Activated naive CD4-positive, alpha-beta T cell treated with anti-CD3 and anti-CD28 coated beads, Interleukin-2, amount 50 U/mL, for 72 hours (primary cell): ENCODE results near the gene AURKAIP1. TPM values are rescaled to one million over a fixed set of nuclear protein-coding genes. Genes with fewer than 3 reads are reported as not detected.
"Not testable (repeated sequence)": the region's sequence is repeated elsewhere in the genome, so short reads cannot be mapped to it uniquely, and the experiment has no call there.

ENCODE experiments used
- ATAC-seq, 2 donors: fragments of 150-1000 bp; cut with Tn5 transposase; 2 replicates each; pipeline ENCODE4 v1.10.0; 2021; ENCODE audit warnings: mild to moderate bottlenecking in 2 of 2, moderate library complexity in 2 of 2
- DNase-seq, 2 donors: peaks; one replicate each; pipeline ENCODE4 v3.0.0; 2021 to 2022; ENCODE audit warnings: low spot score in 2 of 2
- H3K27ac Mint-ChIP-seq, 2 donors: one replicate each; pipeline ENCODE4 v1.8.0; 2022; ENCODE audit warnings: mild to moderate bottlenecking in 2 of 2, mixed read lengths in 2 of 2
- H3K36me3 Mint-ChIP-seq, 2 donors: one replicate each; pipeline ENCODE4 v1.8.0; 2022; ENCODE audit warnings: mixed read lengths in 2 of 2
- H3K9me3 Mint-ChIP-seq, 2 donors: one replicate each; pipeline ENCODE4 v1.8.0; 2022; ENCODE audit warnings: mixed read lengths in 2 of 2
- total RNA-seq, 2 donors: library from RNA; stranded (reverse); gene quantifications; one replicate each; pipeline ENCODE4 v1.2.3, GENCODE V29; 2022

AURKAIP1 gene
- total RNA-seq, 2 donors from 2014 or later: 115 to 122 TPM

GRCh38 chr1:1397839-1398523, 23.0 kb upstream of the AURKAIP1 start:
- Mint-ChIP-seq H3K27ac (peak overlapping the region; percentile 93 to 95), H3K36me3 (peaks cover 45 to 48% of the 10 kb centered on the region in 2 donors), H3K9me3 (no peaks in the 10 kb centered on the region)
- no peak for DNase-seq
- no peak for ATAC-seq

GRCh38 chr1:1395166-1395565, 20.2 kb upstream of the AURKAIP1 start:
- ATAC-seq (no peak), DNase-seq (no peak)
- Mint-ChIP-seq H3K36me3 (peaks cover 46 to 57% of the 10 kb centered on the region in 2 donors), H3K27ac (no peak overlapping the region), H3K9me3 (no peaks in the 10 kb centered on the region)

DNA sequence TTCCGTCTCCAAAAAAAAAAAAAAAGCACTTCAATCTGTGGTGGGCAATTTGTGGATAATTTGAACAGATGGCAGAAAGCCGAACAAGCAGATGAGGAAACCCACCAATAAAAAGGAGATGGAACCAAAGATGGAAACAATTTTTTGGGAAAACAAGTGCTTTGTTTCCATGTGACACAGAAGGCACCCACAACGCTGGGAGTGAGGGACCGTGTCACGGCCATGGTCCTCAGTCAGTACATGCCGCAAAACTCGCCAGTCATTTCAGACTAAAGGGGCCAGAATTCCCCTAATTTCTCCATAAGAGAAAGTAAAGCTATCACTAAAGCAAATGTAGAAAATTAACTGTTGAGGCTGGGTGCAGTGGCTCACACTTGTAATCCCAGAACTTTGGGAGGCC, 19.1 kb upstream of the AURKAIP1 start:
- peak overlapping the region in 1 of 2 donors; percentile 44 for H3K27ac Mint-ChIP-seq
- ATAC-seq (no peak), DNase-seq (no peak)
- peaks cover 45 to 52% of the 10 kb centered on the region in 2 donors for H3K36me3 Mint-ChIP-seq
- no peaks in the 10 kb centered on the region for H3K9me3 Mint-ChIP-seq

- H3K27ac Mint-ChIP-seq: peak overlapping the region; percentile 44 to 52
- peaks cover 49 to 50% of the 10 kb centered on the region in 2 donors for H3K36me3 Mint-ChIP-seq
- no peaks in the 10 kb centered on the region for H3K9me3 Mint-ChIP-seq
- DNase-seq (no peak), ATAC-seq (no peak)
Observed at GRCh38 chr1:1393428-1393827, 18.4 kb upstream of the AURKAIP1 start.

DNA sequence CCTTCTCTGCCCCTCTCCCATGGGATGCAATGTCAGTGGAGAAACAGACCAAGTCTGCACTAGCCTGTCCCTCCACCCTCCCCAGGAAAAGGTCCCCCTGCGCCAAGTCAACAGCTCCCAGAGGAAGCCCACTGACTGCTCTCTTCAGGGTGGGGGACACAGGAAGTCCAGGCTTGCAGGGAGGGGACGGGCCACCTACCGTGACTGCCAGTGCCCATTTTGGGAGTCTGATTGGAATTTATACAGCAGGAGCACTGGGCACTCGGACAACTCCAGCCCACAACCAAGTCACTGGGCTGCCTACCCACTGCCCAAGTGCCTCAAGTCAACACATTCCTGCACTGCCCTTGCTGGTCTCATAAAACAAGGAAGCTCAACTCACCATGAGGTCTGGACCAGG, 18.0 kb upstream of the AURKAIP1 start:
- H3K36me3 Mint-ChIP-seq: peaks cover 45 to 46% of the 10 kb centered on the region in 2 donors
- ATAC-seq (no peak), DNase-seq (no peak)
- H3K9me3 Mint-ChIP-seq: no peaks in the 10 kb centered on the region
- H3K27ac Mint-ChIP-seq: peak overlapping the region in 1 of 2 donors; percentile 44

- ATAC-seq: no peak
- H3K36me3 Mint-ChIP-seq: peaks cover 48 to 53% of the 10 kb centered on the region in 2 donors
- no peaks in the 10 kb centered on the region for H3K9me3 Mint-ChIP-seq
- H3K27ac Mint-ChIP-seq: peak overlapping the region in 1 of 2 donors; percentile 25
- DNase-seq: no peak
Observed at GRCh38 chr1:1391225-1391624, 16.2 kb upstream of the AURKAIP1 start.

GRCh38 chr1:1390675-1391074, 15.7 kb upstream of the AURKAIP1 start:
- H3K27ac Mint-ChIP-seq: no peak overlapping the region
- peaks cover 51 to 56% of the 10 kb centered on the region in 2 donors for H3K36me3 Mint-ChIP-seq
- ATAC-seq: no peak
- H3K9me3 Mint-ChIP-seq: no peaks in the 10 kb centered on the region
- DNase-seq: no peak

DNA sequence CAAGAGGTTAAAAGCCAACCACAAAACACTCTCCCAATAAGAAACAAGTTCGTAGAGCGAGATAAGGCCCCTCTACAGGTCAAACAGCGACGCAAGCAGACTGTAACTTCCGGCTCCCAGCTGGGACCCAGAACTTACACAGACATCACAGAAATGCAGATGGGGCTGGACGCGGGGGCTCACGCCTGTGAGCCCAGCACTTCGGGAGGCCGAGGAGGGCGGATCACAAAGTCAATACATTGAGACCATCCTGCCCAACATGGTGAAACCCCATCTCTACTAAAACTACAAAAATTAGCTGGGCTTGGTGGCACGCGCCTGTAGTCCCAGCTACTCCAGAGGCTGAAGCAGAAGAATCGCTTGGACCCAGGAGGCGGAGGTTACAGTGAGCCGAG, 13.1 kb upstream of the AURKAIP1 start:
- ATAC-seq (no peak), DNase-seq (no peak)
- Mint-ChIP-seq H3K27ac (peak overlapping the region in 1 of 2 donors; percentile 37), H3K36me3 (peaks cover 35 to 46% of the 10 kb centered on the region in 2 donors), H3K9me3 (no peaks in the 10 kb centered on the region)

- no peaks in the 10 kb centered on the region for H3K9me3 Mint-ChIP-seq
- ATAC-seq: no peak
- peaks cover 32 to 46% of the 10 kb centered on the region in 2 donors for H3K36me3 Mint-ChIP-seq
- no peak for DNase-seq
- peak overlapping the region in 1 of 2 donors; percentile 37 for H3K27ac Mint-ChIP-seq
Observed at GRCh38 chr1:1387098-1388077, 12.4 kb upstream of the AURKAIP1 start.

DNA sequence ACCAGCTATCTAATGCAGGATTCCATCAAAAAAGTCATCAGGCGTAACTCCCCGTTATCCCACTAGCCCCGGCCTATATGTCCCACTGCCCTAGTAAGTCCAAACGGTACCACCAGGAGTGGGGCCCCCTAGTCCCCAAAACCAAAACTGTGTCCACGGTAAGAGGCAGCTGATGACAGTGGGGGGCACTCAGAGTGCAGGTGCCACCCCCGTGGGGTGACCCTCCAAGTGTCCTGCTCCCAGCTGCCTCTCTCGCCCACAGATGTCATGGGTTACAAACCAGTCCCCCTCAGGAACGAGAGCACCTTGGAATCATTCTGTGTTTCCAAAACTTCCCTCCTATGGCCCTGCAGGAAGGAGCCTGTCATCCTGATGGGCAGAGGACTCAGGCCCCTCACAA, 10.9 kb upstream of the AURKAIP1 start:
- H3K36me3 Mint-ChIP-seq: peaks cover 21 to 35% of the 10 kb centered on the region in 2 donors
- DNase-seq: no peak
- no peak for ATAC-seq
- peak overlapping the region in 1 of 2 donors; percentile 22 for H3K27ac Mint-ChIP-seq
- H3K9me3 Mint-ChIP-seq: no peaks in the 10 kb centered on the region

GRCh38 chr1:1385339-1385738, 10.3 kb upstream of the AURKAIP1 start:
- H3K27ac Mint-ChIP-seq, ATAC-seq, DNase-seq, H3K9me3 Mint-ChIP-seq: not testable (repeated sequence)
- H3K36me3 Mint-ChIP-seq: peaks cover 16 to 29% of the 10 kb centered on the region in 2 donors

DNA sequence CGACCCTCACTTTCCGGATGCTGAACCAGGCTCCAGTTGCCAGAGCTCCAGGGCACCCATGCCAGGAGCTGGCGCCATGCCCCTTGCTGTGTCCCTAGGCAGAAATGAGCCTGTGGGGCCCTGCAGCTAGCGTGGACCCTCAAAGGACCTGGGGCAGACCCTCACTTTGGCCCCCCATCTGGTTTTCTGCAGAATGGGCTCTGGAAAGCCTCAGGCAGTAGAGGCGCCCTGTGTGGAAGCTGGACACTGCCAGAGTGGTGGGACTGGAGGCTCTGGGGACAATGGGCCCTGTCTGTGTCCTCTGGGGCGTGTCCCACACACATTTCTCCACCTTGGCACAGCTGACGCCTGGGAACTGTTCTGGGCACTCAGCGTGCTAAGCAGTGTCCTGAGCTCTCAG, 6.3 kb upstream of the AURKAIP1 start:
- no peak for ATAC-seq
- no peak overlapping the region for H3K27ac Mint-ChIP-seq
- peaks cover 4% of the 10 kb centered on the region in 2 donors for H3K36me3 Mint-ChIP-seq
- DNase-seq: no peak
- no peaks in the 10 kb centered on the region for H3K9me3 Mint-ChIP-seq

DNA sequence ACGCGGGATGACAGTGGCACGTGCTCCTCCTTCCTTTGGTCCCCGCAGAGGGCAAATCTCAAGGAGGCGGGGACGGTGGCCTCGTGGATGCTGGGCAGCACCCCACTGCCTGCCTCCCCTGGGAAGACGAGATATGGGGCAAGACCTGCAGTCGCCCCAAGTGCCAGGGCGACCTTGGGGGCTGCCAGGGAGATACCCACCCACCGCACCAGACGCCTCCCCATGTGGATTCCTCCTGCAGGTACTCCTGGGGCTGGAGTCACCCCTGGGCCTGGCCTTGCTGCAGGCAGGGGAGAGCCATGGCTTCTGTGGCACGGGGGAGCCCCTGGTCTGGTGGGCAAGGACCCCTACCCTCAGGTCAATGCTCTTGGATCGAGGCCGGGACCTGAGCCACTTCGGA, 5.9 kb upstream of the AURKAIP1 start:
- no peak for ATAC-seq
- Mint-ChIP-seq H3K9me3 (no peaks in the 10 kb centered on the region), H3K36me3 (no peaks in the 10 kb centered on the region), H3K27ac (no peak overlapping the region)
- no peak for DNase-seq

DNA sequence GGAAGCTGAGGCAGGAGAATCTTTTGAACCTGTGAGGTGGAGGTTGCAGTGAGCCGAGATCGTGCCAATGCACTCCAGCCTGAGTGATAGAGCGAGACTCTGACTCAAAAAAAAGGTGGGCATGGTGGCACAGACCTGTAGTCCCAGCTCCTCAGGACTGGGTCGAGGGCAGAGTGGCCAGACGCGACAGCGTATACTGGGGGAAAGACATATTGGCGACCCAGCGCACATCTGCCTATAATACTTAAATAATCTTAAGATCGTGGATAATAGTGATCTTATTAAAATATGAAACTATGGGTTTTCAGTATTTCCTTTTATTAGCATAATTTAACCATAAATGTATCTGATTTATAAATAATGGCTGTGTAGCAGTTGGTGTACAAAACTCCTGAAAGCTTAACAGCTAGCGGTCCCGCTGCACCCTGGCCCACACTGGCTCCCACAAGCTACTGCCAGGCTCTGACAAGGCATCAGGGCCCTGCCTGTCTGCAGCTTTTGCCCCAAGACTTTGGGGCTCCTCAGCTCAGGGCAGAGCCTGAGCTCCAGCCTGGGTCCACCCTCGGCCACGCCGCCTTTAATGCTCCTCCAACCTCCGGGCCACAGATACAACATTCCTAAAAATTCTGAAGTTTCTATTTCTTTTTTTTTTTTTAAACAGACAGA, 2.7 kb upstream of the AURKAIP1 start:
- Mint-ChIP-seq H3K9me3 (no peaks in the 10 kb centered on the region), H3K27ac (peak overlapping the region in 1 of 2 donors; percentile 44), H3K36me3 (peaks cover 0 to 12% of the 10 kb centered on the region in 2 donors)
- no peak for DNase-seq
- ATAC-seq: no peak

DNA sequence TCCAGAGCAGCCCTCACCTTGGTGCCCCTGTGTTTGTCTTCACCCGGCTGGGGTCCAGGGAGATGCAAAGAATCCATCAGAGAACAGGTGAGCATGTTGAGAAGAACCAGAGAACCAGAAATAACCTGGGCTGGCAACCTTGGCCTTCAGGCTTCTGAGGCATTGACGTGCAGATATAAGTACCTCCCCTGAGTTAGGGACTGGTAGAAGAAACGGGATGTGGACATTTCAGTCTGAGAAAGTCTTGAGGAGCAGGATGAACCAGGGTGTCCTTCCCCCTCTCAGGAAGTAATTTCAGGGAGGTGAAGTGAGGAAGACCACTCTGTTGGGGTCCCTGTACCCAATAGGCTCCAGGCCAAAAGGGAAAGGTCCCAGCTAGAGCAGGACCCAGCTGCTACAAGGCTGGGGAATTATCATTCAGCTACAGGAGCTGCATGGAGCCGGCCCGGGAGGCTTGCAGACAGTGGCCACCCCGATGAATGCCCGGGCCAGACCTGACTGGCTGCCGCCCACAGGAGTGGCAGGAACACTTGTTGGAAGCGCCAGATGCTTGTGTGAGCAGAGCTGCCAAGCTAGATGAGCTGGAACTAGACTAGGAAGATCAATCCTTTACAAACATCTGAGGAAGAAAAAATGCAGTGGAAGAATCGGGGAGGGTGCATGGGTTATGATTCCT, 1.7 kb upstream of the AURKAIP1 start:
- DNase-seq (no peak), ATAC-seq (no peak)
- H3K36me3 Mint-ChIP-seq: peaks cover 0 to 12% of the 10 kb centered on the region in 2 donors
- H3K27ac Mint-ChIP-seq: peak overlapping the region; percentile 55 to 95
- no peaks in the 10 kb centered on the region for H3K9me3 Mint-ChIP-seq

GRCh38 chr1:1374589-1374928, 448 bp downstream of the AURKAIP1 start:
- DNase-seq (peak in 1 of 2 donors; percentile 61), ATAC-seq (no peak)
- Mint-ChIP-seq H3K9me3 (no peaks in the 10 kb centered on the region), H3K27ac (peak overlapping the region; percentile 55 to 95), H3K36me3 (peaks cover 0 to 12% of the 10 kb centered on the region in 2 donors)
